Thyroid gland (tissue), 4 donors: ENCODE measurements around the gene GRIP1.

Experiments used
- CTCF ChIP-seq, 6 experiments: fragments of 200-600 bp in 3 of 6; fragments of 450-650 bp in 3 of 6; sonication (generic) in 3 of 6; IDR thresholded peaks; one replicate each; pipeline ENCODE4 v1.5.1; 2016 to 2019; ENCODE audit warnings: antibody characterized with exemption in 6 of 6, mild to moderate bottlenecking in 2 of 6, inconsistent platforms in 1 of 6, moderate library complexity in 1 of 6
- POLR2A ChIP-seq, 2 donors: fragments of 450-650 bp; IDR thresholded peaks; one replicate each; pipeline ENCODE4 v1.6.1; 2017; ENCODE audit warnings: antibody characterized with exemption in 2 of 2, mild to moderate bottlenecking in 2 of 2, moderate library complexity in 1 of 2

GRCh38 chr12:66669541-66669940 lies 9.3 kb downstream of the GRIP1 start:
- no peak for TF ChIP-seq POLR2A (IDR thresholded peaks at IDR 0.05)
- TF ChIP-seq CTCF (IDR thresholded peaks at IDR 0.05) = no peak
